Cardiac fibroblast (primary cell): ENCODE results near the gene NR6A1.

ENCODE experiments used
- DNase-seq, 2 donors: peaks; one replicate each; pipeline versions ENCODE4 v3.0.0 to v3.0.0-alpha.2; 2010; ENCODE audit warnings: low read depth in 2 of 2
- H3K4me3 ChIP-seq, 2 donors: replicated peaks in 1 of 2; 1 replicate in 1 of 2; 2 replicates in 1 of 2; pipeline ENCODE4 v1.5.1; 2011; ENCODE audit warnings: low read depth in 2 of 2, low read length in 2 of 2, mild to moderate bottlenecking in 2 of 2, moderate library complexity in 1 of 2
- CTCF ChIP-seq: IDR thresholded peaks from one replicate; pipeline ENCODE4 v1.5.1; 2011; ENCODE audit warnings: low read depth, mild to moderate bottlenecking, low read length, inconsistent platforms

Gene NR6A1

GRCh38 chr9:124479947-124480620, 291.0 kb downstream of the NR6A1 start:
- no peak for DNase-seq
- TF ChIP-seq CTCF = no peak
- H3K4me3 ChIP-seq = no peak overlapping the region

- TF ChIP-seq CTCF = no peak
- DNase-seq = no peak
- H3K4me3 ChIP-seq = no peak overlapping the region
Measured at GRCh38 chr9:124479371-124479770, 291.7 kb downstream of the NR6A1 start.

GRCh38 chr9:124478354-124478753, 292.8 kb downstream of the NR6A1 start:
- TF ChIP-seq CTCF = no peak

GRCh38 chr9:124477648-124478285, 293.3 kb downstream of the NR6A1 start:
- no peak overlapping the region for H3K4me3 ChIP-seq
- no peak for TF ChIP-seq CTCF
- DNase-seq = no peak

More at GRCh38 chr9:124478354-124478753, 292.8 kb downstream of the NR6A1 start:
- no peak overlapping the region for H3K4me3 ChIP-seq
- DNase-seq = no peak

- no peak overlapping the region for H3K4me3 ChIP-seq
- no peak for TF ChIP-seq CTCF
- DNase-seq = no peak
Measured at GRCh38 chr9:124477211-124477647, 293.9 kb downstream of the NR6A1 start.

- no peak for TF ChIP-seq CTCF
- H3K4me3 ChIP-seq = no peak overlapping the region
- no peak for DNase-seq
Measured at GRCh38 chr9:124475868-124476690, 295.0 kb downstream of the NR6A1 start.
